GM12874 (cell line): ENCODE results near the gene RAB35.

Experiments
- CTCF ChIP-seq: IDR thresholded peaks from 2 replicates; pipeline ENCODE4 v1.5.1; 2011; ENCODE audit warnings: low read depth, mild to moderate bottlenecking, control low read depth, low read length, moderate library complexity; ENCODE audit not compliant: insufficient read depth

RAB35 gene

GRCh38 chr12:120049426-120049825 is 67.1 kb downstream of the RAB35 start:
- no peak for TF ChIP-seq CTCF

- TF ChIP-seq CTCF: no peak
Observed at GRCh38 chr12:120048263-120048662, 68.3 kb downstream of the RAB35 start.

DNA sequence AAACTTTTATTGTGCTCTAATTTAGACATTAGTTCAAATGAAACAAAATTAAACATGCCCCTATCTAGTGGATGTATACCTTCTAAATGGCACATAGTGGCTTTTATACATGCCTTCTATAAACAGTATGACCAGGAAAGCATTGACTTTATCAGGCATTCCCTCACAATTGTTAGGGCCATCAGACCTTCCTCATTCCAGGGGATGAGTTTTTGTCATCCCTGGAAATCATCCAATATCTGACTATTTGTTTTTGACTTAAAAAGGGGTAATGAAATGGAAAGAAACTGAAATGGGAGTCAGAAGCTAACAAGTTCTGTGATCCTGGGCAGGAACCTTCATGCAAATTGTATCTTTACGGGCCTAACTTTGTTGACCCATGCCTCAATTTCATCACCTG is 69.5 kb downstream of the RAB35 start:
- TF ChIP-seq CTCF: no peak
